K562 (cell line): ENCODE measurements around the gene FAM50A. TPM values are rescaled to one million over a fixed set of nuclear protein-coding genes. Genes with fewer than 3 reads are reported as not detected.
A peak's percentile ranks its signal among the peaks of the same experiment; 100 is the strongest.

Experiments used
- EWSR1 ChIP-seq: fragments of 450-650 bp; IDR thresholded peaks from 2 replicates; pipeline ENCODE4 v1.6.1; 2018; ENCODE audit warnings: borderline replicate concordance, mild to moderate bottlenecking, low read depth, moderate library complexity; ENCODE audit not compliant: partially characterized antibody
- HMG20A ChIP-seq: fragments of 450-650 bp; formaldehyde crosslinking; conservative IDR thresholded peaks from 2 replicates; pipeline ENCODE4 v1.4.0; 2020; ENCODE audit warnings: mild to moderate bottlenecking, mixed read lengths
- KDM1A ChIP-seq, 2 experiments: fragments of 450-650 bp; IDR thresholded peaks; 2 replicates each; pipeline ENCODE4 v1.6.1; 2016; ENCODE audit warnings: mild to moderate bottlenecking in 2 of 2
- NONO ChIP-seq, 2 experiments: fragments of 200-400 bp in 1 of 2; fragments of 450-650 bp in 1 of 2; formaldehyde crosslinking in 1 of 2; IDR thresholded peaks; 2 replicates each; pipeline ENCODE4 v1.6.1; 2017; ENCODE audit warnings: low read depth in 2 of 2, mild to moderate bottlenecking in 2 of 2, moderate library complexity in 2 of 2, low read length in 1 of 2
- PHF21A ChIP-seq: fragments of 450-650 bp; IDR thresholded peaks from 2 replicates; pipeline ENCODE4 v1.6.1; 2017; ENCODE audit warnings: low read depth, borderline replicate concordance
- PTTG1 ChIP-seq: fragments of 450-650 bp; IDR thresholded peaks from 2 replicates; pipeline ENCODE4 v1.6.1; 2016; ENCODE audit warnings: low read depth, mild to moderate bottlenecking, missing genetic modification characterization, missing compliant biosample characterization
- REST ChIP-seq, 2 experiments: fragments of 450-650 bp; formaldehyde crosslinking in 1 of 2; IDR thresholded peaks; 2 replicates each; pipeline versions ENCODE4 v1.4.0 to v1.6.1; 2014 to 2020; ENCODE audit warnings: mild to moderate bottlenecking in 2 of 2, borderline replicate concordance in 1 of 2, low read depth in 1 of 2
- SLC30A9 ChIP-seq: fragments of 250-450 bp; sonication (Bioruptor Pico); IDR thresholded peaks from 2 replicates; pipeline ENCODE4 v1.8.0; 2022; ENCODE audit warnings: mild to moderate bottlenecking, moderate library complexity
- SMAD3 ChIP-seq: fragments of 450-650 bp; formaldehyde crosslinking; conservative IDR thresholded peaks from 2 replicates; pipeline ENCODE4 v1.4.0; 2020; ENCODE audit warnings: mild to moderate bottlenecking
- SREBF1 ChIP-seq: fragments of 150-350 bp; IDR thresholded peaks from 2 replicates; pipeline ENCODE4 v1.6.1; 2014; ENCODE audit warnings: antibody characterized with exemption, low read depth, low read length, borderline replicate concordance
- ZNF197 ChIP-seq: fragments of 200-800 bp; sonication (Bioruptor generic); IDR thresholded peaks from 2 replicates; pipeline ENCODE4 v1.6.1; 2016; ENCODE audit warnings: low read depth, missing genetic modification characterization, missing compliant biosample characterization
- ZNF232 ChIP-seq: sonication (generic); formaldehyde crosslinking; IDR thresholded peaks from 2 replicates; pipeline ENCODE4 v1.8.0; 2022; ENCODE audit warnings: mild to moderate bottlenecking, missing genetic modification reagents
- ZNF311 ChIP-seq: fragments of 250-450 bp; sonication (Bioruptor Pico); IDR thresholded peaks from 2 replicates; pipeline ENCODE4 v1.4.0; 2020; ENCODE audit warnings: mild to moderate bottlenecking, moderate library complexity
- ZNF354B ChIP-seq: fragments of 250-450 bp; sonication (Bioruptor Pico); IDR thresholded peaks from 2 replicates; pipeline ENCODE4 v1.4.0; 2020
- polyA plus RNA-seq, 8 experiments: library from polyadenylated mRNA; depleted of rRNA in 4 of 8; stranded (reverse) in 5 of 8; unstranded in 3 of 8; fragments of >200 nt; fragmentation: Nextera tagmentation in 2 of 8; fragmentation: Illumina TruSeq in 1 of 8; extraction: Ambion mirVana in 2 of 8; extraction: Trizol in 1 of 8; gene quantifications; 2 replicates each; pipeline versions ENCODE4 v1.2.1 to v1.2.3, GENCODE V29; 2011 to 2014; ENCODE audit warnings: inconsistent platforms in 1 of 8, missing spikeins in 1 of 8
- total RNA-seq, 7 experiments: library from RNA; depleted of rRNA in 6 of 7; stranded (reverse); fragments of >200 nt in 6 of 7; fragmentation: Illumina TruSeq in 2 of 7; extraction: Trizol in 2 of 7; gene quantifications; 2 replicates each; pipeline versions ENCODE4 v1.2.1 to v1.2.3, GENCODE V29; 2011 to 2021; ENCODE audit warnings: low replicate concordance in 1 of 7
- TF ChIP-seq, protein P1 (sequence below): sonication (generic); formaldehyde crosslinking; IDR thresholded peaks from 2 replicates; pipeline ENCODE4 v1.8.1; 2023; ENCODE audit warnings: mild to moderate bottlenecking, missing genetic modification reagents

FAM50A gene
- total and polyA plus RNA-seq, 9 of the 15 experiments (the other 6 are each of a cell fraction or from before 2014, with no cell fraction given): 4.4 to 114 (median 67.3) TPM

DNA sequence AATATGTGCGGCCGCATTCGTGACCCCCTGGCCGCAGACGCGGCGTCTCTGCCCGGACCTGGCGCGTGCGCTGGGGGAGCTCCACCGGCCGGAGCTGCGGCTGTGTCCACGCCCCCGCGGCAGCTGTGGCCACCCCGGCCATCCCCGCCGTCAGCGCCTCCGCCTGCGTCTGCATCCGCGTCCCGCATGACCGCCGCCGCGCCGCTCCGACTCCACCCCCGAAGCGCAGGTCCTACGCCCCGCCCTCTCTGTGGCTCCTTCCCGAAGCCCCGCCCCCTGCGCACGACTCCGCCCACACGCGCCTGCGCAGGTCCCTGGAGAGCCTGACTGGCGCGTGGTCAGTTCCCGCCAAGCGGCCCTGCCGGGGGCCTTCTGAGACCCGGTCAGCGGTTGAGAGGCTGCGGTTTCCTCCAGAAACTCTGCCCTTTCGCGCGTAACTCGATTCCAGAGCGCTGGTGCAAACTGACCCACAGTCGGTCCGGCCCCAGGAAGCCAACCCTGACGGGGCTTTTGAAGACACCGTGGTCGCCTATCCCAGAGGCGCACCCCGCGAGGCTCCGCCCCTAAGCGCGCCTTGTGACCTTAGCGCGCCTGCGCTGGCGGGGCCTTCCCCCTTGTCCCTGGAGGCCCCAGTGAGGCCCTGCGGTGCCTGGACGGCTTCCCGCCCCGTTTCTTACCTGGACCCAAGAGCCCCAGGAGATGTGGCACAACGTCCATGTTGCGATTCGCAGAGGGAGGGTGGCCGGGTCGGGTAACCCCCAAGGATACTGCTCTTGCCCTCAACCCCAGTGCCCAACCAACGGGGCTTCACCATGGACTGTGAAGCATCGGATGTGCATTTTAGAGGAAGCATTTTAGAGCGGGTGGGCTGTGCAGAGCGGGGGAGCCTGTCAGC, 35.0 kb downstream of the FAM50A start, which contains the start of gene LAGE3 (continued):
- TF ChIP-seq REST (IDR thresholded peaks at IDR 0.05; ENCODE audit: borderline replicate concordance): no peak
- peak; percentile 49; the same call in 1 of the 2 replicates for TF ChIP-seq REST (CRISPR knock-in tag; IDR thresholded peaks at IDR 0.05; ENCODE audit: low read depth)
- no peak for TF ChIP-seq ZNF311 (CRISPR knock-in tag)
- TF ChIP-seq PHF21A: no peak
- TF ChIP-seq PTTG1 (tag): no peak
- no peak for TF ChIP-seq ZNF354B (CRISPR knock-in tag)
- no peak for TF ChIP-seq ZNF232 (CRISPR knock-in tag)
- TF ChIP-seq SMAD3 (CRISPR knock-in tag): peak; percentile 75; the same call in 1 of the 2 replicates
- TF ChIP-seq KDM1A (IDR thresholded peaks at IDR 0.05): no peak
- no peak for TF ChIP-seq HMG20A (CRISPR knock-in tag)
- no peak for TF ChIP-seq ZNF197 (CRISPR knock-in tag)
- no peak for TF ChIP-seq EWSR1
- peak in 1 of 2 experiments; percentile 48; a peak in 1 of 4 replicates for TF ChIP-seq NONO (IDR thresholded peaks at IDR 0.05; ENCODE audit: low read depth in 2 of 2, low read length in 1 of 2)
- no peak for TF ChIP-seq SLC30A9 (CRISPR knock-in tag)
- TF ChIP-seq, protein P1, sequence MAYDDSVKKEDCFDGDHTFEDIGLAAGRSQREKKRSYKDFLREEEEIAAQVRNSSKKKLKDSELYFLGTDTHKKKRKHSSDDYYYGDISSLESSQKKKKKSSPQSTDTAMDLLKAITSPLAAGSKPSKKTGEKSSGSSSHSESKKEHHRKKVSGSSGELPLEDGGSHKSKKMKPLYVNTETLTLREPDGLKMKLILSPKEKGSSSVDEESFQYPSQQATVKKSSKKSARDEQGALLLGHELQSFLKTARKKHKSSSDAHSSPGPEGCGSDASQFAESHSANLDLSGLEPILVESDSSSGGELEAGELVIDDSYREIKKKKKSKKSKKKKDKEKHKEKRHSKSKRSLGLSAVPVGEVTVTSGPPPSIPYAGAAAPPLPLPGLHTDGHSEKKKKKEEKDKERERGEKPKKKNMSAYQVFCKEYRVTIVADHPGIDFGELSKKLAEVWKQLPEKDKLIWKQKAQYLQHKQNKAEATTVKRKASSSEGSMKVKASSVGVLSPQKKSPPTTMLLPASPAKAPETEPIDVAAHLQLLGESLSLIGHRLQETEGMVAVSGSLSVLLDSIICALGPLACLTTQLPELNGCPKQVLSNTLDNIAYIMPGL (CRISPR knock-in tag): 0 out of 2 replicates have a peak, but pooled peaks have one; percentile 22
- no peak for TF ChIP-seq SREBF1
